Caco-2 (cell line): ENCODE data around the gene HBG2. TPM values are rescaled to one million over a fixed set of nuclear protein-coding genes. Genes with fewer than 3 reads are reported as not detected.
"Not testable (repeated sequence)": the region's sequence is repeated elsewhere in the genome, so short reads cannot be mapped to it uniquely, and the experiment has no call there.

Source experiments
- BruUV-seq: library from RNA; stranded (reverse); fragments of 400-500 nt; replicated peaks from 2 replicates; lab custom pipeline; 2021; lab: Mats Ljungman, UMichigan
- CTCF ChIA-PET: fragments of 300-600 bp; sonication (Branson Sonifier 250); formaldehyde crosslinking; loops from one replicate; lab custom pipeline; 2022; ENCODE audit warnings: antibody characterized with exemption; lab: Charles Lee
- POLR2A ChIA-PET: fragments of 300-600 bp; sonication (Branson Sonifier 250); formaldehyde crosslinking; loops from one replicate; lab custom pipeline; 2022; ENCODE audit warnings: antibody characterized with exemption; lab: Charles Lee
- DNase-seq, 2 experiments: peaks; one replicate each; pipeline versions ENCODE4 v3.0.0 to v3.0.0-alpha.2; 2020 to 2022
- H3K27me3 ChIP-seq: replicated peaks from 2 replicates; pipeline ENCODE4 v1.6.0; 2011; ENCODE audit warnings: low read length; ENCODE audit not compliant: control insufficient read depth, insufficient read depth
- H3K36me3 ChIP-seq: 2 replicates; pipeline ENCODE4 v1.5.1; 2011; ENCODE audit warnings: low read length; ENCODE audit not compliant: control insufficient read depth, insufficient read depth
- H3K4me1 ChIP-seq: fragments of 250-450 bp; sonication (Bioruptor Pico); 2 replicates; pipeline ENCODE4 v1.5.1; 2020; ENCODE audit warnings: mild to moderate bottlenecking
- H3K4me3 ChIP-seq: 2 replicates; pipeline ENCODE4 v1.5.1; 2011; ENCODE audit warnings: low read depth, mild to moderate bottlenecking, control low read depth, low read length
- H3K9me3 ChIP-seq: fragments of 250-450 bp; sonication (Bioruptor Pico); 2 replicates; pipeline ENCODE4 v1.5.1; 2020; ENCODE audit warnings: mild to moderate bottlenecking, moderate library complexity
- H3K27ac Mint-ChIP-seq: one replicate; pipeline ENCODE4 v1.8.0; 2022; ENCODE audit warnings: mixed read lengths; ENCODE audit not compliant: unreplicated experiment
- H3K27me3 Mint-ChIP-seq: one replicate; pipeline ENCODE4 v1.8.0; 2022; ENCODE audit warnings: mixed read lengths; ENCODE audit not compliant: insufficient read depth, unreplicated experiment
- H3K36me3 Mint-ChIP-seq: one replicate; pipeline ENCODE4 v1.8.0; 2022; ENCODE audit warnings: mild to moderate bottlenecking, mixed read lengths; ENCODE audit not compliant: insufficient read depth, unreplicated experiment
- H3K4me1 Mint-ChIP-seq: one replicate; pipeline ENCODE4 v1.8.0; 2022; ENCODE audit warnings: low read depth, mixed read lengths; ENCODE audit not compliant: unreplicated experiment
- H3K4me3 Mint-ChIP-seq: one replicate; pipeline ENCODE4 v1.8.0; 2022; ENCODE audit warnings: mild to moderate bottlenecking, moderate library complexity, mixed read lengths; ENCODE audit not compliant: unreplicated experiment
- H3K9me3 Mint-ChIP-seq: one replicate; pipeline ENCODE4 v1.8.0; 2022; ENCODE audit warnings: mixed read lengths; ENCODE audit not compliant: unreplicated experiment
- CTCF ChIP-seq, 2 experiments: fragments of 200-600 bp in 1 of 2; IDR thresholded peaks; 1 replicate in 1 of 2; 2 replicates in 1 of 2; pipeline versions ENCODE4 v1.5.1 to v1.8.0; 2011 to 2022; ENCODE audit warnings: antibody characterized with exemption in 1 of 2, control low read depth in 1 of 2, inconsistent platforms in 1 of 2, low read depth in 1 of 2, low read length in 1 of 2, mild to moderate bottlenecking in 1 of 2, moderate library complexity in 1 of 2; ENCODE audit not compliant: insufficient read depth in 1 of 2, severe bottlenecking in 1 of 2, unreplicated experiment in 1 of 2
- intact Hi-C: fragments of 100-400 bp; cut with micrococcal nuclease; formaldehyde crosslinking; loops from one replicate; pipeline ENCODE4 v1.10.0; 2022; ENCODE audit not compliant: unreplicated experiment
- total RNA-seq: library from RNA; stranded (reverse); gene quantifications from 2 replicates; pipeline ENCODE4 v1.2.3, GENCODE V29; 2022

Gene HBG2
- total RNA-seq, 1 experiment from 2014 or later: not detected

- intact Hi-C loops: no loop called here
- no peak for TF ChIP-seq CTCF (IDR thresholded peaks at IDR 0.05; ENCODE audit: insufficient read depth in 1 of 2, low read depth in 1 of 2, low read length in 1 of 2, severe bottlenecking in 1 of 2, unreplicated experiment in 1 of 2)
- no peaks in the 10 kb centered on the region for H3K9me3 Mint-ChIP-seq
- peaks cover 12% of the 10 kb centered on the region for H3K27me3 Mint-ChIP-seq
- POLR2A ChIA-PET: no interaction called here
- no peak for DNase-seq
- no peaks in the 10 kb centered on the region for H3K9me3 ChIP-seq
- no peak overlapping the region for H3K27ac Mint-ChIP-seq
- no TSS peak for BruUV-seq
- H3K4me1 Mint-ChIP-seq: no peaks in the 10 kb centered on the region
- CTCF ChIA-PET: no interaction called here
- no peak overlapping the region for H3K4me3 Mint-ChIP-seq
- H3K27me3 ChIP-seq: no peaks in the 10 kb centered on the region
- H3K4me1 ChIP-seq: no peaks in the 10 kb centered on the region
- H3K36me3 ChIP-seq: no peaks in the 10 kb centered on the region
- H3K36me3 Mint-ChIP-seq: no peaks in the 10 kb centered on the region
- no peak overlapping the region for H3K4me3 ChIP-seq
These were observed 4.1 kb upstream of the HBG2 start for GRCh38 chr11:5258543-5259262.

GRCh38 chr11:5257296-5257695, 2.7 kb upstream of the HBG2 start:
- Histone ChIP-seq H3K4me1 (no peaks in the 10 kb centered on the region), H3K9me3 (no peaks in the 10 kb centered on the region), H3K4me3 (no peak overlapping the region), H3K27me3 (no peaks in the 10 kb centered on the region), H3K36me3 (no peaks in the 10 kb centered on the region)
- Mint-ChIP-seq H3K27ac (no peak overlapping the region), H3K9me3 (no peaks in the 10 kb centered on the region), H3K27me3 (peaks cover 13% of the 10 kb centered on the region), H3K4me1 (no peaks in the 10 kb centered on the region), H3K4me3 (no peak overlapping the region), H3K36me3 (no peaks in the 10 kb centered on the region)
- intact Hi-C loops: no loop called here
- POLR2A ChIA-PET: no interaction called here
- CTCF ChIA-PET: no interaction called here
- TF ChIP-seq CTCF (IDR thresholded peaks at IDR 0.05; ENCODE audit: insufficient read depth in 1 of 2, low read depth in 1 of 2, low read length in 1 of 2, severe bottlenecking in 1 of 2, unreplicated experiment in 1 of 2): no peak
- no TSS peak for BruUV-seq
- no peak for DNase-seq

- BruUV-seq, H3K27me3 ChIP-seq, CTCF ChIA-PET, DNase-seq, H3K36me3 Mint-ChIP-seq, H3K36me3 ChIP-seq, intact Hi-C loops, H3K4me1 ChIP-seq, H3K4me3 Mint-ChIP-seq, POLR2A ChIA-PET, H3K4me3 ChIP-seq, H3K4me1 Mint-ChIP-seq, H3K27ac Mint-ChIP-seq, H3K9me3 ChIP-seq, H3K9me3 Mint-ChIP-seq: not testable (repeated sequence)
- H3K27me3 Mint-ChIP-seq: peaks cover 18% of the 10 kb centered on the region
These were observed 558 bp downstream of the HBG2 start for GRCh38 chr11:5254023-5254422.

- H3K4me3 Mint-ChIP-seq, H3K27ac Mint-ChIP-seq, DNase-seq, H3K4me3 ChIP-seq, H3K9me3 Mint-ChIP-seq, H3K36me3 Mint-ChIP-seq, intact Hi-C loops, H3K4me1 ChIP-seq, H3K9me3 ChIP-seq, CTCF ChIA-PET, H3K36me3 ChIP-seq, BruUV-seq, POLR2A ChIA-PET, H3K4me1 Mint-ChIP-seq, H3K27me3 ChIP-seq: not testable (repeated sequence)
- H3K27me3 Mint-ChIP-seq: peaks cover 18% of the 10 kb centered on the region
These were observed 1.1 kb downstream of the HBG2 start for GRCh38 chr11:5253440-5253839.
